HG03139 (cell line): ENCODE data around the gene TTC7B.

ENCODE experiments used
- ATAC-seq: cut with Tn5 transposase; IDR thresholded peaks from one replicate; pipeline ENCODE4 v1.9.1; 2021; ENCODE audit not compliant: unreplicated experiment

TTC7B gene

DNA sequence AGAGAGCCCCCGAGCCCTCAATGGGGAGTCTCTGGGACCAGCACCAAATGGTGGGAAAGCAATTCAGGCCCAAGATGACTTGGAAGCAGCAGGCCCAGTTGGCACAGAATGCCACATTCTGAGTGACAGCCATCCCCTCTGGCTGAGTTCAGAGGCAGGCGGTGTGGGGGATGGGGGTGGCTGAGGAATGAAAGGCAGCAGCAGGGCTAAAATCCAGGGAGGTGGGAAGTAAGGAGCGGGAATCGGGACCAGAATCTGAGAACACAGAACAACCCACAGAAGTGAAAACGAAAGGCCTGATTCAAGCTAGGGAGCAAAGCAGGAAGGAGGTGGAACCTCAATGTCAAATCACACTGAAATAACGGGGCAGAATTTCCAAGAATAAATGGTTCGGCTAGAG is 248.2 kb downstream of the TTC7B start:
- no peak for ATAC-seq

DNA sequence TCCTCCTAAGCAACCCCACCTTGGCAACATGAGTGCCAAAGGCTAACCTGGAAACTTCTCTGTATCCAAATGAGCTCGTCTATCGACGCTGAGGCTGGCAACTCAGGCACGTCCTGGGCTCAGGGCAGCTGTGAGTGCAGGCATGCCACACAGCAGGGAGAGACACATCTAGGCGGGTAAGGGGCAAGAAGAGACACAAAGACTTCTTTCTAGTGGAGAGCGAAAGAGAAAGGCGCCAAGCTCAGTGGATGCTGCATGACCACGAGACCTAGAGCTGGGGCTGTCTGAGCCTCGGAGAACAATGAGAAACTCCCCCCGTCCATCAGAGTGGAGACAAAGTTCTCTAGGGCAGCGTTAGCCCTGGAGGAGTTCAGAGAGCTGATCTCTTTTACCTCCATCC is 249.0 kb downstream of the TTC7B start:
- ATAC-seq: no peak

DNA sequence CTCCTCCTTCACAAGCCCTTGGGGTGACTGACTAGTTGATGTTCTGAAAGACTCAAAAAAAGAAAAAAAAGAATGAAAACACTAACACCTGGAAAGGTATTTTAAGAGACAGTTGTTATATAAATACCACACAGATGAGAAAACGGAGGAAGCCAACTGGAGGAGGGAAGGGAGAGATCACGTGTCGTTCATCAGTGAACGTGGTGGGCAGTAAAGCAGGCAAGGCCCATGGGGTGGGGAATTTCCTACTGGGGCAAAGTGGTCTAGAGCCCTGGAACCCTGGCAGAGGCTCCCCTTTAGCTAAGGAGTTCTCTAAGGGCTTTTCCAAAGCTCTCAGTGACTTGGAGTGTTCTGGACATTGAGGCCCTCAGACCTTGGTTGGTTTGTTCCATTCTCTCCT is 249.7 kb downstream of the TTC7B start:
- no peak for ATAC-seq

DNA sequence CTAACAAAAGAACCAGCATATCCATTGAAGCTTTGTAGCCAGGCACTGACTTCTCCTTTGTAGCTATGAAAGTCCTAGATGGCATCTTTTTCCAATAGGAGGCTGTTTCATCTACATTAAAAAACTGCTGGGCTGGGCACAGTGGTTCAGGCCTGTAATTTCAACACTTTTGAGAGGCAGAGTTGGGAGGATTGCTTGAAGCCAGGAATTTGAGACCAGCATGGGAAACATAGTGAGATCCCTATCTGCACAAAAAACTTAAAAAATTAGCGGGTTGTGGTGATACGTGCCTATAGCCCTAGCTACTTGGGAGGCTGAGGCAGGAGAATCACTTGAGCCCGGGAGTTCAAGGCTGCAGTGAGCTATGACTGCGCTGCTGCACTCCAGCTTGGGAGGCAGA is 251.7 kb downstream of the TTC7B start:
- no peak for ATAC-seq

DNA sequence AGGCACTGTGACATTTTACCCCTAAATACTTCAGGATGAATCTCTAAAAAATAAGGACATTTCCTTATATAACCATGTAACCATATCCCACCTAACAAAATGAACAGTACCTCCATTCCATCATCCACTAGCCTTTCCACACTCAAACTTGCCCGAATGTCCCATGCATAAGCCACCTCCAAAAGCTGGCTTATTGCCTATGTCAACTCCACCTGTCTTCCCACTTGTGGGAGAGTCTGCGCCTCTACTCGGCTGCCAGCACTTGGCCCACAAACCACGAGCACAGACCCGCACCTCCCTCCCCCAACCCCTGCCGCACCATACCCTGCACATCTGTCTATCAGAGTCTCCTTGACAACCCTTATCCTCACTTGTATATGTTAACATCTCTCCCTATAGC is 253.6 kb downstream of the TTC7B start:
- ATAC-seq: no peak

DNA sequence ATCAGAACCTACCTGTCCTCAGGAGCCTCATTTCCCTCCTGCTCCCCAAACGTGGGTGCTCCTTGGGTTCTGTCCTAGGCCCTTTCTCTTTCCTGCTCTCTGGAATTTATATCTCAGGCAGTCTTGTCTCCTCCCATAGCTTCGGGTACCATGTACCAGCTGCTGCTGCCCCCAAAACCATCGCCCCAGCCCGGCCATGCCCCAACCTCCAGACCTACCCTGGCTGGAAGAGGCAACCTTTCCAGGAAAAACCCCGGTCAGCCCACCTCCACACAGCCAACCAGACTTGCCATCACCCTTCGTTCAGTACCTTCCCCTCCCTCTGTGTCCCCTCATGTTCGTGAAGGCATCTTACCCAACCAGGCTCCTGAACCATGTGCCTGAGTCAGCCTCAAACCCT is 254.3 kb downstream of the TTC7B start:
- no peak for ATAC-seq

DNA sequence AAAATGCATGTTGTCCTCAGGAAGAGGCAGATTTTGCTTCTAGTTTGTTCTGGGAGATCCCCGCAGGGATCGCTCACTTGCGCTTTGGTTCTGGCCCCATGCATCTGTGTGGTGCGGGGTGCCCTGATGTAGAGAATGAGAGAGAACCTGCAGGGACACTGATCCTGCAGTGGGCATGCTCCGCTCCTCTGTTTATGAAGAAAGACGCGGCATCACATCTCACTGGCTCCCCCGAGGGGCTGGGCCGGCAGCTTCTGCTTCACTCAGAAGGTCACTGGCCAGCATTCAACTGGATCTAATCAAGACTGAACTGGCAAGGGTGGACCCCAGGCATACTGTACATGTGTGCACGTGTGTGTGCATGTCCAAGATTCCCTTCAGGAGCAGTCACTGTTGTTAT is 255.2 kb downstream of the TTC7B start:
- no peak for ATAC-seq

DNA sequence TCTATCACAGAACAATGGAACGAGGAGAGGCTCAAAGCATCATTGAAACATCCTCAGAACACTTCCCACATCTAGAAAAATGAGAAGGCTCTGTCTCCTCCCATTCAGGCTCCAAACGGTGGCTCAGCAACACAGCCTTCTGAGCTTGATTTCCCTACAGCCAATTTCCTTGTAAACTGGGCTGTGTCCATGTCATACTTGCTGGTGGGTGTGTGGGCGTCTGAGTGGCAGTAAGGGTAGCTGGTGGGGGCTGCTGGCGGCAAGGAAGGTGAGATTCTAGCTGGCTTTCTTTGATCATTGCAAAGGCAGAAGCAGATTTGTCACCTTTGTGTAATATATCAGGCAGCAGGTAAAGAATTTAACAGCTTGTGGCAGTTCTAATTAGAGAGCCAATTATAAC is 255.7 kb downstream of the TTC7B start:
- ATAC-seq: no peak

DNA sequence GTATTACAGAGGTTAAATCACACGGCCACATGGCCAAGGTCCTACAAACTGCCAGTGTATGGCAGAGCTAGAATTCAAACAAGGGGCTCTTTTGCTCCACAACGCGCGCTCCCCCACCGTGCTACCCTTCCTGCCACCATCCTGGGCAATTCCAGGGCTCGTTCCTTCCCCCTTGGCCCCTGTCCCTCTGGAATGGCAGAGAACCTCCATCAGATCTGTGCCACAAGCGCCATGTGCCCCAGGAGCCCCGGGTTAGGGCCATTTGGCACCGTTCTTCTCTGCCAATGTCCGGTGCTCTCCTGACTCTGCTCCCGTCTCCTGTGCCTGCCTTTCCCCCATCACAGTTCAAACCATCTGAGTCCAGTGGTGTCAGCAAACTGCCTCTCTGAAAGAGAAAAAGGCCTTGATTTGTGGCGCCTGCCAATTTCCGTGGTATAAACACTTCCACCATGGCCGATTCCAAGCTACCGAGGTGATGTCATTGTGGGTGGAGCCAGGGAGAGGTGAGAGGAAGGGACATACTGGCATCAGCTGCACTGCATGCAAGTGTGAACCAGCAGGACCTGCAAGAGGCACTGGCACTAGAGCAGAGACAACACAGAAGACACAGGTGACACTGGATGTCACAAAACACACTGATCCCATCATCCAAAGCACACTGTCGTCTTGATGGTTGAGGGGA is 256.3 kb downstream of the TTC7B start:
- no peak for ATAC-seq

DNA sequence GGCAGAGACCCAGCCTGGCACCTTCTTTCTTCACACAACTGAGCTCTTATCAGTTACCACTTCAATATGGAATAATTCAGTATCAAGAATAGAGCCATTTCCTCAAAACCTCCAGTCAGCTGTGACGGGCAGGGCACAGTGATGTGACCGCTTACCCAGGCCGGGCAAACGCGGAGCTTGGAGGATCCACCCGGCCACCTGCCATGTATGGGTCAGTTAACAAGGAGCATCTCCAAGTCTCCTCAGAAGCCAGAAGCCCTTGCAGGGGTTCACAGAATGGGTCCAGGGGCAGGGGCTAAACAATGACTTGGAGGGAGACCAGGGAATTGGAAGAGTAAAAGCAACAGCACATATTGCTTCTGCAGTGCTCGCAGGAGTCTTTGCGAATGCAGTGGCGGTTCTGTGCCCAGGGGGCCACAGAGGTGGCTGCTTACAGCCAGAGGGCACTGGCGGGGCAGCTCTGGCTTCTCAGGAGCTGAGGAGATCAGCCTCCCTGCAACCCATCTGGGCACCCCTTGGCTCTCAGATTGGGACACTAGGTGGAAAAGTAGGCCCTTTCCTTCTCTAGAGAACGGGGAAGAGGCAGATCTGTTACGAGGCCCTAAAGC is 257.1 kb downstream of the TTC7B start:
- no peak for ATAC-seq

DNA sequence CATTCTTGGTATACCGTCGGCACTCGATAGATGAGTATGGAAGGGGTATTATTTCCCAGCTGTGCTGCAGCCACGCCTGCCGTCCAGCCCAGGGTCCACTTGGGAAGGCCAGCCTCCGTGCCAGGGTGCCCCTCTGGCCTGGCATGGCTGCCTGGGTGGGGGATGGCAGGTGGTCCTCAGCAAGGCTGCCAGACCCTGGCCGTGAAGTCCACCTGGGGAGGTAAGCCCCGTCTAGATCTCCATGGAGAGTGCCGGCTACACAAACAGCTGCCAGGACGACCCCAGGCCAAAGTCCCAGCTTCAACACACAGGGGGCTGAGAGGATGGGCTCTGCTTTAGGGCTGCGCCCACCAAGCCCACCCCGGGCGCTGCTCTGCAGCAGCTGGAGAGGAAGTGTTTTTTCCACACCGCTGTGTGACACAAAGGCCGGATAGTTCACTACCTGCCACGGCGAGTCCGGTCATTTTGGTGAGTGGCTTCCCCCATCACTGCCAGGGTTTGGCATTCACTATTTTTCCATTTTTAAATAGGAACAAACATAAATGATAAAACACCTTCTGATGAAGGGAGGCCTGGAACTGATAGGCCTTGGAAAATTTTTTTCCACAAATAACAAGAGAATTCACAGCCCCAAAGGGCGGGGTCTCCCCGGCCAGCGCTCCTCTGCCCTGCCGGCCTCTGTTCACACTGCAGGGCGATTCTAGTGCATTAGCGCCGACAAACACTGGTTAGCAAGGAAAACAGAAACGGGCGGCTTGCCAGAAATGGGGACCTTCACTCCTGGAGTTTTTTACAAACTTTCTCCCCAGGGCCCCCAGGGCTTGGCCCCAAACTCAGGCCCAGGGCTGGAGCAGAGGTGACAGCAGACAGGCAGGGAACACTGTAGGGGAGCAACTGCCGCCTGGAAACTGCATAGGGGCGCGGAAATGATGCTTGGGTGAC is 257.9 kb downstream of the TTC7B start:
- no peak for ATAC-seq

DNA sequence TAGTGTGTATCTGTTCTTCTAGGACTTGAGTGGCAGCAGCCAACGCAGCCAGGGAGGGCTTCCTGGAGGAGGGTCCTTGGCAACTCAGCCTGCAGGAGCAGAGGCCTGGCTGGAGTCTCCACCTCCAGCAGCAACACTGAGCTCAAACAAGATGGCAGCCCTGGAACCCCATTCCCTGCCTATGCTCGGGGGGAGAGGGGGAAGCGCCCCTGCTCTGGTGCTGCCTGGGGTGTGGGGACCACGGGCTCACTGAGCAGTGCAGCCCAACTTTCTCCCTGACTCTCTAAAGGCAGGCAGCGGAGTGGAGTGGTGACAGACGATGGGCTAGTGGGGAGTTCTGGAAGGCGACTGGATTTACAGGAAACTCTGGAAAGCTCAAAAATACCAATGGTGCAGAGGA is 258.7 kb downstream of the TTC7B start:
- no peak for ATAC-seq

DNA sequence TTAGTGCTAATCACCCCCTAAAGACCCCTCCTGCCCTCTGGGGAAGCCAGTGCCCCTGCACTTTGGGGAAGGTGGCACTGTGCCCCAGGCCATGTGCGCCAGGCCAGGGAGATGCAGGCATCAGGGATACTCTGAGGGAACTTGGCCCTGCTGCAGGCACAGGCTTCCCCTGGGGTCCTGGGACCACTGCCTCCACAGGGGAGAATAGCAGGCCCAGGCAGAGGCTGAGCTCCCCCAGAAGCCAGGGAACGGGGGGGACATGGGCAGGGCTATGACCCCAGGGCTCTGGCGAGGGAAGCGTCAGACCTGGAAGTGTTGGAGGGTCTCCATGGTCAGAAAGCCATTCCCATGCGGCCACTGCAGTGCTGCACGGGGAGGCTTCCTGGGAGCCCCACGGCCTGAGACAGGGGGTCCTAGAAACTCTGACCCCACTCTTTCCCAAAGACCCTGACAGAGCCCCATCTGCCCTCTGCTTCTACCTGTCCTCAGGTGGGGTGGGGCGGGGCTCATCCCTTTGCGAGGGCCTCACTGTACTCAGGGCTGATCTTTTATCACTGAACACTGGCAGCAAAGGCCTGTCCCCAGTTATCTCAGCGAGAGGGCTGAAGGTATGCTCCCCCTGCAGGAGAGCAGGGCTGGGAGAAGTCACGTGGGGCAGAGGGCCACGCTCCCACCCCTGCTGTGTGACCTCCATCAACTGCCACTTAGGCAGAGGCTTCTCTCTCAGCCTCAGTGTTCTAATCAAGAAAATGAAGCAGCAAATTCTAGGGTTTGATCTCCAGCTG is 259.4 kb downstream of the TTC7B start:
- ATAC-seq: no peak

DNA sequence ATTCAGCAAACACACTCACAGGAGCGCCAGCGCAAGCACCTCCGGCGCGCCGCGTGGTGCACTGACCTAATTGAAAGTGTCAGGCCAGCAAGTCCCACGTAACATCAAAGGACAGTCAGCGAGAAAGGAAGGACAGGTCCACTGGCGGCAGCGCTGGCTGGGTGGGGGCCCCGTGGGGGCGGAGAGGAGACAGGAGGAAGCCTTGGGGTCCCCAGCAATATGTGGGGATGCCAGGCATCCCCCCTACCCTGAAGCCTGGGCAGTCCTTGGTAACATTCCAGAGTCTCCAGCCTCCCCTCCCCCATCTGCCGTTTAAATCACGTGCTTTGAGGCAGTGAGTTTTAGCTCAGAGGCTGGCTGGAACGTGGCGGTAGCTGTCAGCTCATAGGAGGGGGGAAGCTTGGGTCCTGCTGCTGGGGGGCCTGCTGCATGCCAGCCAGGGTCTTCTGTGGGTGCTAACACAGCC is 260.2 kb downstream of the TTC7B start:
- ATAC-seq: no peak

DNA sequence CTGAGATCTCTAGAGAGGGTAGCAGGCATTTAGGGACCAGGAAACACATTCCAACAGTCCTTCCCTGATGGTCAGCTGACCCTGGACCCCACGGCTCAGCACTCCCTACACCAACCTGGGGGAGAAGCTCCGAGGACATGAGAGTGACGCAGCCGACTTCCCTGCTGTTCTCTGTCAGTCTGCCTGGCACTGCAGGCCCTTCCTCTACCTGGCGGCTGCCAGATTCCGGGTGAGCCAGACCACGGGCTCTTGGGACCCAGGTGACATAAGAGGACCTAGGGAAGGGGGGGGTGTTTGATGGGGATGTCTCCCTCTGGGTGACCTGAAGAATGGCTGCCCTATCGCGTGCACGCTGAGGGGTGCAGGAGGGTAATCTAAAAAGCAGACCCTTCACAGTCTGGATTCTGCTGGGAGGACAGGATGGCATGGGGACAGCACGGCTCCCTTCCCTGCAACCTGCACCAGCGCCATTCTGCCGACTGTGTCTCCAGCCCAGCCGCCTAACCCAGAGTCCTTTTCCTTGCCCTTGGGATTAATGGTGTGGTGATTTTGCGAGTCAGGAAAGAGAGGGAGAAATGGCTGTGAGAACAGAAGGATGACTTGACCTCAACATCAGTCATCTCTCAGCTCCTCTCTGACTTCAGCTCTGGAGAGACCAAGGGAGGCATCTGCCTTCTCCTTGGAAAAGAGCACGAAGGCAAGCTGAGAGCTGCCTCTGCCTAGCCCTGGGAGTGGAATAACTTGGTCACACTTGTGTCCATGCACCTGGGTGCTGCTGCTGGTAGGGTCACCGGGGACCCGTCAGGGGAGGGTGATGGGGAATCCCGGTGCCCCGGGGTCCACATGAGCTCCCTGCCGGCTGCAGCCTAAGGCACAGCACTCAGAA is 260.9 kb downstream of the TTC7B start:
- no peak for ATAC-seq

DNA sequence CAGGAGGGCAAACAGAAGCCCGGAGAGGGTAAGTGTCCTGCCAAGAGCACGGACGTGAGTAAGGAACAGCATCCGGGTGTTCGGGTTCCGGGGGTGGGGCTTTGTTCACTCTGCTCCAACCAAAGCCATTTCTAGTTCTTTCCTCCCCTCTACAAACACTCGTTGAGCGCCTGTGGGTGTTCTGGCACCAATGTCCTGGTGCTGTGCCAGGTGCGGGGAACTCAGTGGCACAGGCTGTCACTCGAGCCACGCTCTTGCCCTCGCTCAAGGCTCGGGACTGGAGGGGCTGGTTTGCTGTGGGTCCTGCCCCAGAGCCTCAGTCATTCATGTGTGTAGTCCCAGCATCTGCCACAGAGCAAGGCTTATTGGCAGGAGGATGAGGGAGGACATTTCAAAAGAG is 261.9 kb downstream of the TTC7B start:
- no peak for ATAC-seq

DNA sequence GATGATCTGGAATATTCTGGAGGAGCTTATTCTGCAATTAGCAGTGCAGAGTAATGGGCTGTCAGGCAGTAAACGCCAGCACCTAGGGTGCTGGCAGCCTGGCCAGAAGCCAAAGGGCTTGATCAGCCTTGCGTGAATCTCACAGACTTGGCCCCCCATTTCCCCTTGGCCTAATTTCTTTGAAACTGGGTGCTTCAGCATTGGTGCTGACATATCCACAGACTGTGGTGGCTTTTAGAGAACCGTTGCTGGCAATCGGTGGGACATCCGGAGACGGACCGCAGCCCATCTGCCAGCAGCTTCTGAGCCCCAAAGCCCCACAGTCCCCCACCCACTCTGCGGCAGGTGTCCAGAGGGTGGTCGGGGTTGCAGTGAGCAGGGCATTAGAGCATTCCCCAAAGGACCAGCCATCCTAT is 262.3 kb downstream of the TTC7B start:
- no peak for ATAC-seq

DNA sequence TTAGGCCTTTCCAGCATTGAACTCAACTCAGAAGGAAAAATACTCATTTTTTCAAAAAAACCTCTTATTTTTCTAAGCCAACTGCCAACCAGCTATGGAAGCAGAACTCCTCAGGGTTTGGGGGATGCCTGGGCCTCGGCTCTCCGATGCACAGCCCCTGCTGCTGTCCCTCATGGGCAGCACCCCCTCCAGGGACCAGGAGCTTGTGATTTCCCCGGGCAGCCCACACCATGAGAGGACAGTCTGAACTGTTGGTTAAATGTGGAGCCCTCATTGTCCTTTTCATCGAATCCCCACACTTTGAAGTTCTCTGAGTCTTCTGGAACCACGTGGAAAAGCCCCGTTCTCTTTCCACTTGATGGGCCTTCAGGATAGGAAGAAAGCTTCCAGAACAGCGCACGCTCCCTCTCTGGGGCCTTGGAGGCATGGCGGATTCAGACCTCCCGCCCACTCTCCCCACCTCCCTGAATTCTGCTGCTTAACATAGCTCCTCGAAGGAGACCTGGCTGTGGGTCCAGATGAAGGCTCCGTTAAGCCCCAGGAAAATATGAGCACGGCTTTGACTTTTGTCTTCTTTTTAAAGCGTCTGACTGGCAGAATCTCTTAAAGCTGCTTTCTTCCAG is 262.8 kb downstream of the TTC7B start:
- no peak for ATAC-seq

DNA sequence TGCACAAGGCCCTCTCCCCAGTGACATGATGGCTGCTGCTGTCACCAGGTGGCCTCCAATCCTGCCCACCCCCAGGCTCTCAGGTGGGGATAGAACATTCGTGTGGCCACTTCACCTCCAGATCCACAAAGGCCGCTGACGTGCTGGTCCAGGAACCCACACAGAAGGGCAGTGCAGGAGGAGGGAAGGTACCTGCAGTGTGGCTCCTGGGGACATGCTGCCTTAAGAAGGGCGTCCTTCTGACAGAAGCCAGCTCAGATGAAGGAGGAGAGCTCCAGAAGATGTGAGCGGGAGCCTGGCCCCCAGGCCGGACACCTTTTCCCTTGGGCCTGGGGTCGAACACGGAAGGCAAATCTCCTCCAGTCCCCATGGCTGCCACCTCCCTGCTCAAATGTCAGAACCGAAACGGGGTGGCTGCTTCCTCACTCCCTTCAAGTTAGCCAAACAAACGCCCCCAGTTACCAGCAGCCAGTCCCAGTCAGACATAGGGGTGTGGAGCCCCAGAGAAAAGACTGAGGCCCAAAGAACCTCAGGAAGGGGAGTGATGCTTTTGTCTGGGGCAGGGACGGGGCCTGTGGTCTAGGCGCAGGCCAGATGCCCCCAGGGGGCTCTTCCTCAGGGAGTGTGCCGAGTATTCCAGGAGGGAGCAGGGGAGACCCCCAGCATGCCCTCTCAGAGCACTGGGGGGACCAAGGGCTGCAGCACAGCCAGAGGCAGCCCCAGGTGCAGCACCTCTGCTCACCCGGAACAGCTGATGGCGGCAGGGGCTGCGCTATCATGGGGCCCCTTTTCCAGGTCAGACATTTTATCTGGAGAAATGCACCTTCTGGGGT is 263.5 kb downstream of the TTC7B start:
- no peak for ATAC-seq
